HG02943 (cell line): ENCODE results near the gene HBS1L.

Experiments used
- ATAC-seq: cut with Tn5 transposase; IDR thresholded peaks from one replicate; pipeline ENCODE4 v1.9.1; 2021; ENCODE audit warnings: mild to moderate bottlenecking, low read depth, moderate library complexity; ENCODE audit not compliant: unreplicated experiment

The HBS1L gene

DNA sequence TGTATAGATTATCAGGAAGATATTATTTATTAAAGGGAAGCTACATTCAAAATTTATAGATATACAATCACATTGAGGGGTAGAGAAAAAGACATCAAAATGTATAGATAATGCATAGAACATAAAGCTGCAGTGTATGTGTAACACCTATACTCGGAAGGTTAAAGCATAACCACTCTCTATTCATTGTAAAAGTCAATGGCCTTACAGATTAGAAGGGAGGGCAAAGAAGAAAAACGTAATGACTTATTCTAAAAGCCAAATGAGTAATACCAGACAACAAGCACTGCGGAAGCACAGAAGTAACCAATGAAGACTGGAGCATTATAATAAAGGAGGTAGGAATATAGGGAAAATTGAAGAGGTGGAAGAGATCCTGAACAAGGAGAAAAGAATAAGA is 11.3 kb downstream of the HBS1L start:
- ATAC-seq = no peak

DNA sequence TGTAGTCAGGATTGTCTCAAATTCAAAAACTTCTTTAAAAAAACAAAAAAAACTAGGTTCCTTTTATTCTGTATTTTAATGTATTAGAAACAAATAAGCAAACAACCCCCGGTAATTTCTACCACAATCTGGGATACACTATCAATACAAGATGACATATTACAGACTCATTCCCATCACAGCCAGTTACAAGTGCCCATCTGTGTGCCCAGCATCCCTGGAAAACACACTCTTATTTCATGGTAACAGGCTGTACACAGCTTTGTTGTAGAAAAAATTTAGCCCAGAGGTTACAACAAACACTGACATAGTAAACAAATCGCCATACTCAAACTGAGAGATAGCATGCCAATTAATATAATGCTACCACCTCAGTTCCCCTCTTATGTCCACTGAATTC is 16.3 kb downstream of the HBS1L start:
- no peak for ATAC-seq

DNA sequence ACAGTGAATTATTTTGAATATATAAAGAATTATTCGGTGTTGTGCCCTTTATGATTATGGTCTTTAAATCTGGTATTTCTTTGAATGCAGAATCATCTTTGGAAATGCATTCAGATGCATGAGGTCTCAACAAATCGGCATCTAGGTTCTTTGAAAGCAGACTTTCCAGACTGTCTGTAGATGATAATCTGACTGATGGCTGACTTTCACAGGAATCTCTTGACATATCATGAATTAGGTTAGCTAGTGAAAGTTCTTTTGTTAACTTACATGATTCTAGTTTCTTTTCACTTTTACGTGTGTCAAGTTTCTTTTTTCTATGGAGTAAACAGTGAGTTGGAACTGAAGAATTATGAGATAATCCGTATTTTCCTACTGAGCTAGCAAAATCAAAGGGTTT is 17.1 kb downstream of the HBS1L start:
- no peak for ATAC-seq

DNA sequence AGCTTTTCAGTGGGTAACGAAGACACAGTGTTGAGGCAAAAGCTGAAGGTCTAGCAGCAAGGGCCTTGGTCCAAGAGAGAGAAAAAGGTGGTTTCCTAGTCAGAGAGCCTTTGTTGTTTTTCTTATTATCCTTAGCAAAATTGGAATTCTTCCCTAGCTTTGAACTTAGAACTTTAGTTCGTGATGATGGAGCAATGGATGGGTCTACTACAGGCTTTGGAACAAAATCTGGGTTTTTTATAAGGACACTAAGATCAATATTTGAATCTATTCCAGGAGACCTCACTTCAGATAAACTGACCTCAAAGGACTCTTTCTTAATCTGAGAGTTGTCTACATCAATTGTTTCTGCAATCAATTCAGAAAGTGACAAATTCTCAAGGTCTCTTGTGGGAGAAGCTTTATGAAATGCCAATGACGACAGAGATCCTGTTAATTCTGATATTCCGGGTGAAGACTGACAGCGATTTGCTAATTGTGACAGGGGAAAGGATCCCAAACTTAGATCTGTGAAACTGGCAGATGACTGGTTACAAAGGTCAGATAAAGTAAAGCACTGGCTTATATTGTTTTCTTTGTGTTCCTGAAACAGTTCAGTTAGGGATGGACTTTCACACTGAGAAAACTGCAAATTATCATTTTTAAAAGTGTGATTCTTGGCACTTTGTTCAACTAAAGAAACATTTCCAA is 17.7 kb downstream of the HBS1L start:
- no peak for ATAC-seq

DNA sequence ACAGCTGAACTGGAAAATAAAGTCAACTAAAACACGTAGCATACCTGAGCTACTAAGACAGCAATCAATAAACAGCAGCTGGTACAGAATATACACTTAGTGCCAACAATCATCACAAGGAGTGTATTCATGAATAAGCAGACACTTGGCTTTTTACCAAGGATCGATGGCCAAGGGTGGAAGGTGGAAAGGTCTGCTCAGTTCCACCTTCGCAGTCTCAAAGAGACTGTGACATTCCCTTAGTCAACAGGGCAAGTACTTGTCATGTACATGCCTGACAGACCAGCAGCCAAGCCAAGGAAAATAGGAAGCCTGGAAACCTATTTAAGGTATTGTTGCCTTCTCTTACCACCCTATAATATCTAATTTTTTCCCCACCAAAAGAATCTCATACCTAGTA is 21.4 kb downstream of the HBS1L start:
- ATAC-seq = no peak

DNA sequence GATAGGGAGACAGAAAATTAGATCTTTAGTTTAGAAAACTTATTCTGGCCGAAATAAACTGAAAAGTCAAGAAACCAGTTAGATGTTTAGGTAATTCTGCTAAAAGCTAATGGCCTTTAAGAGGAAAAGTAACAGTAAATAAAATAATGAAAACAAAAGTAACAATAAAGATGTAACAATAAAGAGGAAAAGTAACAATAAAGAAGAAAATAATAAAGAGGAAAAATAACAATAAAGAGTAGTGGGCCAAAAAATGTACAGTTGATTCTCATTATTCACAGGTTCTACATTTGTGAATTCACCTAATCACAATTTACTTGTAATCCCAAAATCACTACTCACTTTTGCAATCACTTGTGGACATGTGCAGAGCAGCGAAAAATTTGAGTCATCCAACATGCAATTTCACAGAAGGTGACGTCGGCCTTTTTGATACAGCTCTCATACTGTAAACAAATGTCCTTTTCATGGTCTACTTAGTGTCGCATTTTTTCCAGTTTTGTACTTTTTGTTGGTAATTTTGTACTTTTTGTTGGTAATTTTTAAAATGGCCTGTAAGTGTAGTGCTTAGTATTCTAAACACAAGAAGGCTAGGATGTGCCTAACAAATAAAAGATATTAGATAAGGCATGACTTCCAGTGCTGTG is 24.0 kb downstream of the HBS1L start:
- ATAC-seq = no peak

DNA sequence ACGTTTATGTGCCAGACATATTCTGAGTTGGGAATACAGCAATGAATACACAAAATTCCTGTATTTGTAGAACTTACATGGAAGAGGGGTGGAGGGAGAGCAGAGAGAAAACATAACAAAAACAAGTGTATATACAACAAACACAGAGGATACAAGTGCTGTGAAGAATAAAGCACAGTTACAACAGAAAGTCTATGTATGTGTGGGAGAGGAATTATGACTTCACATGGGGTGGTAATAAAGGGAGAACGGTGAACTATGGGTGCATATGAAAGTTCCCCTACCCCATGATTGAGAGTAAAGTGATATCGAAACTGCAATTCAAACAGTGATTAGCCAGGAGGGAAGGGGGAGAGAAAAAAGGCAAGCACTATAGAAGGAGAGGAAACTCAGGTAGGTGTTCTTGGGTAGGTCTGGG is 24.6 kb downstream of the HBS1L start:
- ATAC-seq = peak; percentile 69

DNA sequence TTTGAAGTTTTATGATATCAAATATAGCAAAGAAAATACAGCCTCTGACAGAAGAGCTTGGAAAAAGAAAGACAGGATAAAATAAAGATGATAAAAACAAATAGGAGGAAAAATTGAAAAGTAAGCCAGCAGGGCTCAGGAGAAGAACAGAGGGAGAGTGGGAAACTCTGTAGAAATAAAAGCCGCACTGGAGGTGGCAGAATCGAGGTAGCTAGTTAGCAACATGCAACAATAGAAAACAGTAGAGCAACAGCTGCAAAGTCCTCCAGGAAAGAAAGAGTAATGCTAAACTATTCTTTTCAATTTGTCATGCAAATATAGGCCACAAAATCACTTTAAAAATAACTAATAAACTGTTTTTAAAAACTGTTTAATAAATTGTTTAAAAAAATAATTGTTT is 28.8 kb downstream of the HBS1L start:
- no peak for ATAC-seq

DNA sequence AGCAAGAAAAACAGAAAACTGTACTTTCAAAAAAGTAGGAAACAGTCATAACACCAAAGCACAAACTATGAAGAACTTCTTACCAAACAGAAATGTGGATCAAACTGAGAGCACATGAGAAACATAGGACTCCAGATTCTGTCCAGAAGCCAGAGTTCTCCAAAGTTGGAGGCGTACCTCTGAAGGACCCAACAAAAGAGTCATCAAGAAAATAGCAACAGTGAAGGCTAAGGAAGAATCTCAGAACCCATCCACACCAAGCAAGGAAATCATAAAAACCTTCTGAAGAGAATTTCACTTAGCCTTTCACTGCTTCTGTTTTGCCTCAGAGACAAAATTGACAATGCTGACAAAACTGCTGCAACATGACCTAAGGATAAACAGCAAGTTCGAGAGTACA is 29.4 kb downstream of the HBS1L start:
- ATAC-seq = no peak

DNA sequence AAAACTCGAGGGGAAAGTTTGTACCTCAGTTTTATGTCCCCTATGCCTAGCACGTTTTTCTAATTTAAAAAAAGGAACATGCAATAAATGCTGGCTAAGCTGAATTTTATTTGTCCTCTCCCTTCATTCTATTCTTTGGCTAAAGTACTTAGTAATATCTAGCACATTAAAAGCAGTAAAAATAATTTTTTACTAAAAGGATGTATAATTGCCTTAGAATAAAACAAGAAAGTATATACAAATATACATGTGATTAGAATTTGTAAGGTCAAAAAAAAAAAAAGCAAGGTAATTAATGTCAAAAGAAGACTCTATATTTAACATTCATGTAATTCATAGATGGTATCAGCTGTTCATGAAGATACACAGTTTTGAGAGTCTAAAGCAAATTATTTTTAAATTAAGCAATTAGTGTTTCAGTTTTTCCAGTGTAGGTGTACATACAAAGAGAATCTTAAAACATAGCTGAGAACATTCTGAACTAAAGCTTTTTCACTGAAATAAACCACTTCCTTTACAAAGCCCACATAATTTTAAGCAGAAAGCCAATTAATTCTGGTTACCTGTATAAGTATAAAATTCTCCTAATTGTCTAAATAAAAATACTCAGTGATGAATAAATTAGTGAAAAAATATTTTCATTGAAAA is 32.4 kb downstream of the HBS1L start:
- no peak for ATAC-seq

DNA sequence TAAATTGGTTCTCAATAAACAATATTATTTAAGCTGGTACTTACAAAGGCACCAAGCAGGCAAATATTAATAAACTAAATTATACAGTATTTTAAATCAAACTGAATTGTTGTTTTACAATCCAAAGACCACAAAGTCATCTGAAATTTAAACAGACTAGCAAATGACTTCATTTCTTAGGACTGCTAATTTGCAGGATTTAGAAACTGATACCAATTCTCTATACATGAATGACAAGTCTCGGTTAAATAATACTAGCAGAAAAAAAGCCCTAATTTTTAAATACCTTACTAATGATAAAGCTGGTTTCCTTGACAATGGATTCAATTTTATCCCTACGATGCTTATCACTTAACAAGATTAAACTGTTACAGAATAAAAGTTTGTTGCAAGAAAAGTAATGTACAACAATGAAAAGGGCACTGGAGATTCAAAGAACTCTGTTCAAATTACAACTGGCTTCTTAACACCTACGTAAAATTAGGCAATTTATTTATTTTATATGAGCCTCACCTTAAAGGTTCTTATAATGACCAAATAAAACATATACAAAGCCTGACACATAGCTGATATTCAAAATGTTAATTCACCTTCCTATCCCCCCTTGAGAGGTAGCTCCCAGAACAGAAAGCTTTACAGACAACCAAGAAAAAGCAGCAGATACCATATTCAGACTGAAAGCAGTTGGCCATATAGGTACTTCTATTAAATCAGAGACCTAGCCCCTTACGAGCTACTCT is 33.1 kb downstream of the HBS1L start:
- ATAC-seq = no peak

DNA sequence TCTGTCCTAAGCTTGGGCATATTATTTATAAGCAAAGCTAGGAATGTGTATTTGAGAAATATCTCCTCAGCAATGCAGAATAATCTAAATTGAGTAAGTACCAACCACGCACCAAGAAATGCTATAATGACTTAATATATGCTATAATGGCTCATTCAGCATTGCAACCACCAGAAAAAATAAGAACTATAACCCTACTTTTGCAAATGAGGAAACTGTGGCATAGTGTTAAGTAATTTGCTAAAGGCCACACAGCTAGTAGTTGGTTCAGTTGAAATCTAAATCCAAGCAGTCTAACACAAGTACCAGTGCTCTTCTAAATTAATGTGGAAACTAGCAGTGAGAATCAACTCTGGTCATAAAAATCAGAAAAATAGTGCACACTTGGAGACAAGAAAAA is 35.7 kb downstream of the HBS1L start:
- no peak for ATAC-seq

DNA sequence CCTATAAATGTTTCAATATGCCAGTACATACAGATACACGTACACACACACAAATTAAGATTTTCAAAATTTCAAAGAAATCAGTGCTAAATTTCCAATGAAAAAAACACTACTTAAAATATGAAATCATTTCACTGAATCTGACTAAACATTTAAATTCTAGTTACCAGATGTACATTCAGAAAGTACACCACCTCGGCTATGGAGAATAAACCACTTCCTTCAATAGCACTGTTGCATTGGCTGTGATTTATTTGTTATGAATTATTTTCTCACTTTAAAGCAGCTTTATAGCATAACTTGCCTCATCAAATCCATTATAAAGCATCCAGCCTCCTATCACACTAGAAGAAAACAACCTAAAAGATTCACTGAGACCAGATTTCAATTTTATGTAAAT is 36.6 kb downstream of the HBS1L start:
- ATAC-seq = no peak

DNA sequence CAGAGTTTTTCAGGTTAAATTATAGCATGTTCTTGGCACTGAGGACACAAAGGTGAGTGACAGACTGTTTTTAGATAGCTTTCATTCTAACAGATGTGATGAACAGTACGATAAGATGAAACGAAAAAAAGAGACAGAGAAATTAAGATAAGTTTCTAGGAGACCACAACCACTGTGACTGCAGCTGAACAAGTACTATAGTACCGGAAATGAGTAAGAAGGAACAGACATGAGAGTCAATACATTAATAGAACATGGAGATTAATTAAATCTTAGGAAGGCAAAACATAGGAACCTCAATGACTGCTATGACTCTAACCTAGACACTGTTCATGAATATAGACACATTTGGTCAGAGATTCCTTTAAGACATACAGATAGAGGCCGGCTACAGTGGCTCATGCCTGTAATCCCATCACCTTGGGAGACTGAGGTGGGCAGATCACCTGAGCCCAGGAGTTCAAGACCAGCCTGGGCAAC is 40.2 kb downstream of the HBS1L start:
- peak; percentile 87 for ATAC-seq

DNA sequence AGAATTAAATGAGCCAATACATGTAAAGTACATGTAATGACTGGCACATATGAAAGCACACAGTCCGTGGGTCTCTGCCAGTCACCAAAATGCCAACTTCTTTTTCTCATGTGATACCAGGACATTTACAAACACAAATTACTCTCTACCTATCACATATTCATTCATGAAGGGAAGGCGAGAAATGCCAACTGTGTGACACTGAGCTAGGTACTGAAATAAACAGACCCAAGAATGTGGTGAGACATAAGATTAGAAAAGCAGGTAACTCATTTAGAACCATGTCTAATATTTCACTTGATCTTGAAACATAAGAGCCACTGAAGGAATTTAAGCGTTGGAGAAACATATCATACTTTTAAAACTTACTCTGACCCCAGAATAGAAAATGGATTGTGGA is 41.4 kb downstream of the HBS1L start:
- ATAC-seq = no peak

DNA sequence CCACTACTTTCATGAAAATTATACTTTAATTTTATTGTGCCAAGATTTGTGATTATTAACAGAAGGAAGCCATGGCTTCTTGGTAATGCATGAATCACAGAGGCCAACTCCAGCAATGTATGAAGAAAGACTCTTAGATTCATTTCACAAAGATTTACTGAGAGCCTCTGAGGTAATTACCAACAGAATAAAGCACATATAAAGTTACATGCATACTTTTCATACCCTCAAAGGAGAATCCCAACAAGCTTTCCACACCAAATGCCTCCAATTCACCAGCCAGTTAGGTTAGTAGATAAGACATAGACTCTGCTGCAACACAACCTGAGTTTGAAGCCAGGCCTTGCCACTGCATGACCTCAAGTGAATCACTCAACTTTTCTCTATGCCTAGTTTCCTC is 41.9 kb downstream of the HBS1L start:
- ATAC-seq = no peak

DNA sequence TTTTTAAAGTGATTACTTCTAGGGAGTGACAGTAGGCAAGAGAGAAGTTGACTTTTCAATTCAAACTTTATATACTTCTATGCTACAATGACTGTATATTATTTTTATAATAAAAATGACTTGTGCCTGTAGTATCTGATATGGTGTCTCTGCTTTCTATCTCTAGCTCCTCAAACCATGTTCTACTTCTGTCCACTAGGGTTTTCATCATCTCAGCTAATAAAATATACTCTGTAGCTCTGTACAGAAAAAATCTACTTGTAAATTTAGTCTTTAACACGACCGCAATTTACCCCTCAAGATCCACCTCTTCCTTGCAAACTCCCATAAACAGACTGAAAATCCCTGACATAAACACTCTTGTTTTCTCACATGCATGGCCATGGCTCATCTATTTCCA is 42.3 kb downstream of the HBS1L start:
- no peak for ATAC-seq

DNA sequence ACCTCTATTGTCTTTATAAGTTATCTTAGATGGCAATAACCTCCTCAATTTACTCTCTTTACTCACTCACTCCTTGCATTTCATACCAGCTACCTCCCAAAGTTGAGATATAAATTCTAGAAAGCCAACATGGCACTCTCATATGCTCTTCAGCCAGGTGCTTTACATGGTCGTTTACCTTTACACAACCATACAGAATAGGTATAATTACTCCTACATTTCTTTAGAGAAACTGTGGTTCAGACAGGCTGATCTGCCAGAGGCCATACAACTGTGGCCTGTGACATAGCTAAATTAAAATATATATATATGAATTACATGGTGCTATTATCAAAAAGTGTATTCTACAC is 45.7 kb downstream of the HBS1L start:
- ATAC-seq = no peak

DNA sequence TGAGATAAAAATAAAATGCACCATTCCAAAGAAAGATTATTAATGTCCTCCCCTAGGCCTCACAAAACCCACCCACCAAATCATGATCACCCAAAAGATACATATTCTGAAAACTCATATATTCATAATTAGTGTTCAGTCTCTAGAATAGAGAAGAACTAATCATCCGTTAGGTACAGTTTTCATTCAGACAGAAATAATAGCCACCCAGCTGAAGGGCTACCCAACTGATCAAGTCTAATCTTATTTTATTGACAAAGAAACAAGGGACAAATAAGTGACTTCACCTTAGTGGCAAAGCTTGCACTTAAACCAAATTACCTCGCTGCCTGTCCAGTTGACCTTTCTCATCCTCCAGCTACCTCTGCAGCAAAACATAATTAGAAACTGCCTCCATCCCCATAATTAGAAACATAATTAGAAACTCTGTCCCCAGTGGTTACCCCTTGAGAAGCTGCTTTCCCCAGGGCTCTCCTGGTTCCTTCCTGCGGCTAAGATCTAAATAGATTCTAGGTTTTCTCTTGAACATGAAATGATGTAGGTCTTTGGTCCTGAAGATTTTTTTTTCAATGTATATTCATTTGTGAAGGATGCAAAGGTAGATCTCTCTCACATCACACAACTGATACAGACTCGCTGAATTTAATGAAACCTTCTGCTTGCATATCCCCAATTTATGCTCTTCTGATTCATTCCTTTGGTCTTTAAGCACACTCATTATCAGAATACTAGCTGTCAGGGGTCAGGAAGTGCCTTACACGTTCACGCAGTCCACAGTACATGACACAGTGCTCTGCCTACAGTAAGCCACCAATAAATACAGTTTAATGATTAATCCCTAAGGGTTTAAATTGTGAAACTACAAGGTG is 46.3 kb downstream of the HBS1L start:
- ATAC-seq = peak; percentile 91

DNA sequence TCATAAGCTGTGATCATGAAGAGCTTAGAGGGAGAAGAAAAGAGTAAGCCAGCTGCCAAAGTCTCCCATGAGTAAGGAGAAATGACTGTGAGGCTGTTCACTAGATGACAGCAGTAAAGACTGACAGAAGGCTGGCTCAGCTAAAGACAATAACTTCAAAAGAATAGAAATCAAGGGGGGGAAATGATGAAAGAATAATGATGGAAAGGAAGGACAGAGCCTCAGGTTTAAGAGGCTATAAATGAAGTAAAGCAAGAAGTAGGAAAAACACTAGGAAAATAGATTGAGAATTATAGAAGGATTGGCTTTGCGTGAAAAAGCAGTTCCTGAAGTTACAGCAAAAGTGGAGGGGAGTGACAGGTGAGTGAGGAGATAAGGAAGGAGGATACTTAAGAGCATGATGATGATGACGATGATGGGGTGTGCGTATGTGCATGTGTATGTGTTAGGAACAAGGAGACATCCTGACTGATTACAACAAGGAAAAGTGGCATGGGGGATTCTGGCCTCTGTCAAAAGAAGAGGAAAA is 48.2 kb downstream of the HBS1L start:
- no peak for ATAC-seq
